B cell (primary cell): ENCODE results near the gene SCARB2. TPM values are rescaled to one million over a fixed set of nuclear protein-coding genes. Genes with fewer than 3 reads are reported as not detected.

Source experiments
- ATAC-seq: fragments of 200-7000 bp; cut with Tn5 transposase; one replicate; pipeline ENCODE4 v1.10.0; 2021; ENCODE audit warnings: low read depth, mild to moderate bottlenecking, moderate number of reproducible peaks, moderate library complexity
- CTCF ChIA-PET: fragments of 350-600 bp; sonication (Branson Sonifier 250); formaldehyde crosslinking; loops from one replicate; lab custom pipeline; 2021; ENCODE audit warnings: antibody characterized with exemption, inconsistent platforms; lab: Charles Lee
- POLR2A ChIA-PET: fragments of 350-600 bp; sonication (Branson Sonifier 250); formaldehyde crosslinking; loops from one replicate; lab custom pipeline; 2021; ENCODE audit warnings: antibody characterized with exemption; lab: Charles Lee
- DNase-seq: peaks from one replicate; pipeline ENCODE4 v3.0.0; 2013
- H2AFZ ChIP-seq: 2 replicates; pipeline ENCODE4 v1.6.1; 2012; ENCODE audit warnings: mild to moderate bottlenecking, low read depth, low read length; ENCODE audit not compliant: insufficient read depth, poor library complexity, severe bottlenecking
- H3K27ac ChIP-seq, 2 donors: 1 replicate in 1 of 2; 2 replicates in 1 of 2; pipeline ENCODE4 v1.5.1; 2012 to 2013; ENCODE audit warnings: low read length in 2 of 2, mild to moderate bottlenecking in 2 of 2, moderate library complexity in 1 of 2
- H3K27me3 ChIP-seq, 4 experiments: fragments of 200-600 bp in 1 of 4; sonication (generic) in 1 of 4; replicated peaks in 1 of 4; 1 replicate in 2 of 4; 2 replicates in 2 of 4; pipeline versions ENCODE4 v1.6.1 to v1.7.0; 2013 to 2016; ENCODE audit warnings: low read length in 3 of 4, mild to moderate bottlenecking in 2 of 4, mixed read lengths in 1 of 4, moderate library complexity in 1 of 4; ENCODE audit not compliant: insufficient read depth in 4 of 4, control insufficient read depth in 3 of 4; ENCODE audit errors: control extremely low read depth in 1 of 4
- H3K36me3 ChIP-seq, 2 experiments: replicated peaks in 1 of 2; 1 replicate in 1 of 2; 2 replicates in 1 of 2; pipeline versions ENCODE4 v1.6.1 to v1.7.1; 2013; ENCODE audit warnings: low read length in 1 of 2; ENCODE audit not compliant: insufficient read depth in 2 of 2, control insufficient read depth in 1 of 2; ENCODE audit errors: control extremely low read depth in 1 of 2, extremely low read depth in 1 of 2
- H3K4me1 ChIP-seq, 2 donors: fragments of 200-600 bp in 1 of 2; sonication (generic) in 1 of 2; 1 replicate in 1 of 2; 2 replicates in 1 of 2; pipeline versions ENCODE4 v1.5.1 to v1.6.1; 2013 to 2017; ENCODE audit warnings: low read length in 2 of 2; ENCODE audit not compliant: control insufficient read depth in 2 of 2, insufficient read depth in 2 of 2
- H3K4me2 ChIP-seq: replicated peaks from 2 replicates; pipeline ENCODE3; 2012; ENCODE audit warnings: mild to moderate bottlenecking, low read depth, low read length; ENCODE audit not compliant: poor library complexity, severe bottlenecking
- H3K4me3 ChIP-seq, 5 experiments: fragments of 200-600 bp in 1 of 5; sonication (generic) in 1 of 5; 1 replicate in 3 of 5; 2 replicates in 2 of 5; pipeline versions ENCODE4 v1.5.1 to v1.7.0; 2011 to 2016; ENCODE audit warnings: low read length in 4 of 5, mild to moderate bottlenecking in 4 of 5, low read depth in 2 of 5, control low read depth in 1 of 5, moderate library complexity in 1 of 5; ENCODE audit not compliant: insufficient read depth in 1 of 5; ENCODE audit errors: control extremely low read depth in 1 of 5, extremely low read depth in 1 of 5
- H3K79me2 ChIP-seq: fragments of 200-600 bp; sonication (generic); one replicate; pipeline ENCODE4 v1.6.0; 2016; ENCODE audit warnings: low read length; ENCODE audit not compliant: control insufficient read depth, insufficient read depth
- H3K9ac ChIP-seq: fragments of 200-600 bp; sonication (generic); 2 replicates; pipeline ENCODE4 v1.6.1; 2017; ENCODE audit warnings: mild to moderate bottlenecking, low read length, moderate library complexity
- H3K9me3 ChIP-seq, 3 donors: one replicate each; pipeline versions ENCODE4 v1.6.1 to v1.7.1; 2013; ENCODE audit warnings: low read length in 2 of 3; ENCODE audit not compliant: control insufficient read depth in 2 of 3, insufficient read depth in 1 of 3; ENCODE audit errors: control extremely low read depth in 1 of 3
- H4K20me1 ChIP-seq: 2 replicates; pipeline ENCODE4 v1.6.0; 2012; ENCODE audit warnings: mild to moderate bottlenecking, low read length; ENCODE audit not compliant: insufficient read depth, control insufficient read depth, poor library complexity, severe bottlenecking
- H3K27ac Mint-ChIP-seq: one replicate; pipeline ENCODE4 v1.8.0; 2021; ENCODE audit warnings: mixed read lengths
- H3K27me3 Mint-ChIP-seq: one replicate; pipeline ENCODE4 v1.8.0; 2021; ENCODE audit warnings: mixed read lengths
- H3K4me1 Mint-ChIP-seq: one replicate; pipeline ENCODE4 v1.8.0; 2021; ENCODE audit warnings: mixed read lengths
- H3K4me3 Mint-ChIP-seq: one replicate; pipeline ENCODE4 v1.8.0; 2021; ENCODE audit warnings: mixed read lengths
- H3K9me3 Mint-ChIP-seq: one replicate; pipeline ENCODE4 v1.8.0; 2022; ENCODE audit warnings: mixed read lengths; ENCODE audit not compliant: insufficient read depth
- CTCF ChIP-seq: fragments of 200-600 bp; IDR thresholded peaks from one replicate; pipeline ENCODE4 v1.8.0; 2022; ENCODE audit warnings: antibody characterized with exemption, mild to moderate bottlenecking
- EZH2 ChIP-seq: IDR thresholded peaks from 2 replicates; pipeline ENCODE4 v1.6.1; 2012; ENCODE audit warnings: borderline replicate concordance, low read depth, mild to moderate bottlenecking, moderate library complexity, low read length; ENCODE audit not compliant: insufficient read depth, poor library complexity, severe bottlenecking
- WGBS: methylation state at CpG from one replicate; pipeline ENCODE4 v1.1.5; 2013; ENCODE audit warnings: missing lambda C conversion rate; ENCODE audit not compliant: insufficient coverage; 5-methylcytosine and 5-hydroxymethylcytosine counted together
- intact Hi-C: fragments of 100-400 bp; cut with micrococcal nuclease; formaldehyde crosslinking; loops from one replicate; pipeline ENCODE4 v1.10.0; 2022
- polyA plus RNA-seq: library from polyadenylated mRNA; depleted of rRNA; stranded (reverse); fragments of >200 nt; gene quantifications from 2 replicates; pipeline ENCODE4 v1.2.3, GENCODE V29; 2012
- total RNA-seq, 2 donors: library from RNA; stranded (reverse); fragments of 120-200 nt in 1 of 2; gene quantifications; 1 replicate in 1 of 2; 2 replicates in 1 of 2; pipeline versions ENCODE4 v1.2.3 to v1.2.4, GENCODE V29; 2013 to 2022

The SCARB2 gene
- total and polyA plus RNA-seq, 2 donors (not counting 1 experiment from before 2014, with no cell fraction given), result 7.8 to 30.3 TPM

GRCh38 chr4:76251441-76252270 is 38.0 kb upstream of the SCARB2 start, which contains the start of gene FAM47E:
Gene FAM47E, plus strand, starts transcription at chr4:76251721. Its CDS starts 26 bp downstream, at chr4:76251747.
- ChIA-PET CTCF (interaction anchor here (0.7 to 0.9 kb wide), 2 partner anchors 11 to 40 kb away, joined by 3 read pairs; no protein-coding TSS in a partner anchor), POLR2A (no interaction called here)
- 14% methylated on average over 68 of the region's 68 CpGs for WGBS
- Mint-ChIP-seq H3K4me1 (peaks cover 9% of the 10 kb centered on the region), H3K4me3 (peak within 1 kb of the TSS; percentile 77), H3K9me3 (no peaks in the 10 kb centered on the region), H3K27ac (no peak within 1 kb of the TSS), H3K27me3 (peaks cover 70% of the 10 kb centered on the region)
- Histone ChIP-seq H3K79me2 (no peaks in the 10 kb centered on the region), H3K4me1 (peaks cover 8 to 15% of the 10 kb centered on the region in 2 donors), H3K9ac (peak within 1 kb of the TSS; percentile 55), H3K36me3 (no peaks in the 10 kb centered on the region), H2AFZ (peak within 1 kb of the TSS; percentile 74), H4K20me1 (no peaks in the 10 kb centered on the region), H3K27ac (no peak within 1 kb of the TSS), H3K4me3 (peak within 1 kb of the TSS in 4 of 5 experiments; percentile 11 to 51 (median 44)), H3K27me3 (peaks cover 0 to 50% (median 29%) of the 10 kb centered on the region in 4 experiments), H3K9me3 (peaks cover 0 to 4% (median 0%) of the 10 kb centered on the region in 3 donors), H3K4me2 (peak within 1 kb of the TSS; percentile 79)
- DNase-seq (peak; percentile 44), ATAC-seq (peak; percentile 41)
- TF ChIP-seq CTCF (peak; percentile 30), EZH2 (no peak)
- intact Hi-C loops, result no loop called here

DNA sequence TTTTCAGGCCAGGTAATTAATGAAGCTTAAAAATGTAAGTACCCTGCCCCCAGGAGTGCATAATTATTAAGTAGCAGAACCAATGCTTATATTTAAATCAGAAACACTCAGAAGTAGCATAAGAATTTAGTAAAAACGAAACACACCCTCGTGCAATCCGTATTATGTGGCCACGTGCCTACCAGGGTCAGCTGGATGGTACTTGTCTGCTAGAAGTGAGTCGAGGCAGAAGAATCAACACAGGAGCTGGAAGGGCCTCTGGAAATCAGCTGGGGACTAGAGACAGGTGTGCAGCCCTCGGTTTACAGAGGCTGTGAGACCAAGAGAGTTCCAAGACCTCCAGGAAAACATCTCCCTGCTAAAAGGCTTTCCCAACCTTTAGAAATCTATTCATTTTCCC is 37.3 kb upstream of the SCARB2 start:
- H3K27me3 ChIP-seq, result peaks cover 0 to 50% (median 28%) of the 10 kb centered on the region in 4 experiments
- H3K9ac ChIP-seq, result peak overlapping the region; percentile 55
- H3K79me2 ChIP-seq, result no peaks in the 10 kb centered on the region
- H2AFZ ChIP-seq, result peak overlapping the region; percentile 74
- H3K4me2 ChIP-seq, result peak overlapping the region; percentile 79
- DNase-seq, result no peak
- H3K27ac ChIP-seq, result no peak overlapping the region
- TF ChIP-seq CTCF (no peak), EZH2 (no peak)
- peak overlapping the region in 4 of 5 experiments; percentile 11 to 51 (median 44) for H3K4me3 ChIP-seq
- no peak for ATAC-seq
- Mint-ChIP-seq H3K27ac (no peak overlapping the region), H3K4me3 (peak overlapping the region; percentile 77), H3K27me3 (peaks cover 69% of the 10 kb centered on the region), H3K4me1 (peaks cover 9% of the 10 kb centered on the region), H3K9me3 (no peaks in the 10 kb centered on the region)
- whole genome bisulfite sequencing, result 17% methylated on average over 4 of the region's 6 CpGs
- peaks cover 0 to 4% (median 0%) of the 10 kb centered on the region in 3 donors for H3K9me3 ChIP-seq
- H4K20me1 ChIP-seq, result no peaks in the 10 kb centered on the region
- peaks cover 8 to 15% of the 10 kb centered on the region in 2 donors for H3K4me1 ChIP-seq
- POLR2A ChIA-PET, result no interaction called here
- no peaks in the 10 kb centered on the region for H3K36me3 ChIP-seq
- CTCF ChIA-PET, result interaction anchor here (0.7 kb wide), 1 partner anchor 11 kb away, joined by 3 read pairs; no protein-coding TSS in a partner anchor
- intact Hi-C loops, result no loop called here
